Effector CD4-positive, alpha-beta T cell (primary cell): Measurements from ENCODE around the gene PXDN.
"Not testable (repeated sequence)": the region's sequence is repeated elsewhere in the genome, so short reads cannot be mapped to it uniquely, and the experiment has no call there.

ENCODE experiments used
- DNase-seq: peaks from one replicate; pipeline ENCODE4 v3.0.0-alpha.2; 2020

The PXDN gene

DNA sequence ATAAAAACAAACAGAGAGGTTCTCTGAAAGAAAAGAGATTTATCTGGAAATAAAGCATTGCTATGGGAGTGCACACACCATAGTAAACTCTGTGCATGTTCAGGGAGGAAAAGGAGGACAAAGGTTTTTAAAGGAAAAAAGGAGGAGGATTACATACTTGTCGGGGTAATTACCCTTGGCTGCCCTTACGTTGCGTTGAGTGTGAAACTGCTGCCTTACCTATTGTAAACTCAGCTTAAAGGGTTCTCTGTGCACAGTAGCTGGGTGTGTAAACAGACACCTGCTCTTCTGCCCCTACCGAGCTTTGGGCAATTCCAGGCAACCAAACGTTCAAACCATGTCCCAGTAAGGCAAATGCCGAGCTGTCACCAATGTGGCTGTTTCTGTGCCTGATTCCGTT, 29.6 kb upstream of the PXDN start:
- DNase-seq = no peak

DNA sequence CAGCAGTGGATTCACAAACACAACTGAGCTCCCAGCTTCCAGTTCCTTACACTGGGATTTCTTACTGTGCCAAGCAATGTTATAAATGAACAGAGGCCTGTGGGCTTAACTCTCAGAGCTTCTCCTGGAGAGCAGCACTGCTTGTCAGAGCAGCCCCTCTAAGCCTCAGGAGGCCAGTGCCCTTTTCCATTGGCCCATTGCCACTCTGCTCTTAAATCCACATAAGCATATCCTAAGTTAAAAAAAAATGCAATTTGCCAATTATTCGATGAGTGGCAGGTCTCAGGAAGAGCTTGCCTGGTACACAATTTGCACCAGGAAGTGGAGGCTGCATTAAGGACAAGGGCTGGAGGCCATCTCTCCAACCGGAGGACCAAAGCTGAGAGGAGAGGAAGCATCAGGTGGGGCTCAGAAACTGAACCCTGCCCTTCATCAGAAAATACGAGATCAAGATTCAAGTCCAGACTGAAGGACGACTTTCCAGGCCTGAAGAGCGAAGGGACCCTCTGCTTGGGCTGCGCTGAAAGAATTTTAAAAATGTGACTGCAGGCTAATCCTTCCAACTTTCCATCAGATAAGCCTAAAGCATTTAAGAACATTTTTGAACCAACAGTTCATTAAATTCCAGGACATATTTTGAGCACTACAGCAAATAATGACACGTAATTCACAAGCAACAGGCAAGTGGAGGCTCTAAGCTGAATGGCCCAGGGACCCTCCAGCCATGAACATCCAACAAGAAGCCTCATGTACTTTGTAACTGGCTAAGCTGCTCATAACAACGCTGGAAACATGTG, 28.4 kb upstream of the PXDN start:
- DNase-seq = no peak

DNA sequence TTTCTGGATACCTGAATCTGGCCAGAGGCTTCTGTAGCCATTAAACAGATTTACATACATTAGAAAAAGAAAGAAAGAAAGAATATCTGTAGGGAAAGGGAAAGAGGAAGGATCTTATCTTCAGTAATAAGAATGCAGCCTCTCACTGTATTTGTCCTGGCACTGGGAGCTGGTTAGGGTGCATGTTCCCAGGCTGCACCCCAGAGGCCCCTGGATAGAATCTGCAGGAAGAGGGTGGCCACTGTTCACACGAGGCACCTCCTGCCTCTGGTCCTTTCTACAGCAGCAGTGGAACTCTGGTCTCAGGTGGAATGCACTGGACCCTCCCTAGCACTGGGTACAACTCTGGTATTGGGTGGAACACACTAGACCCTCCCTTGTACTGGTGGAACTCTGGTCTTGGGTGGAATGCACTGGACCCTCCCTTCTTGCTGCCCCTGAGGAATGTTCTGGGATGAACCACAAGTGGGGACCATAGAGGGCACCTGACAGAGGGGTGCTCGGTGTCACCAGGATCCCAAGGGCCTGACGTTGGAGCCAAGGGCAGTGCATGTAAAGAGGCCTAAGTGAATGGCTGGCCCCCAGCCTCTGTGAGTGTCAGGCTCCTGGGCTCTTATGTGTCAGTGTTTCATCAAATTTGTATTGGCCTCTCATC, 27.4 kb upstream of the PXDN start:
- DNase-seq = no peak

DNA sequence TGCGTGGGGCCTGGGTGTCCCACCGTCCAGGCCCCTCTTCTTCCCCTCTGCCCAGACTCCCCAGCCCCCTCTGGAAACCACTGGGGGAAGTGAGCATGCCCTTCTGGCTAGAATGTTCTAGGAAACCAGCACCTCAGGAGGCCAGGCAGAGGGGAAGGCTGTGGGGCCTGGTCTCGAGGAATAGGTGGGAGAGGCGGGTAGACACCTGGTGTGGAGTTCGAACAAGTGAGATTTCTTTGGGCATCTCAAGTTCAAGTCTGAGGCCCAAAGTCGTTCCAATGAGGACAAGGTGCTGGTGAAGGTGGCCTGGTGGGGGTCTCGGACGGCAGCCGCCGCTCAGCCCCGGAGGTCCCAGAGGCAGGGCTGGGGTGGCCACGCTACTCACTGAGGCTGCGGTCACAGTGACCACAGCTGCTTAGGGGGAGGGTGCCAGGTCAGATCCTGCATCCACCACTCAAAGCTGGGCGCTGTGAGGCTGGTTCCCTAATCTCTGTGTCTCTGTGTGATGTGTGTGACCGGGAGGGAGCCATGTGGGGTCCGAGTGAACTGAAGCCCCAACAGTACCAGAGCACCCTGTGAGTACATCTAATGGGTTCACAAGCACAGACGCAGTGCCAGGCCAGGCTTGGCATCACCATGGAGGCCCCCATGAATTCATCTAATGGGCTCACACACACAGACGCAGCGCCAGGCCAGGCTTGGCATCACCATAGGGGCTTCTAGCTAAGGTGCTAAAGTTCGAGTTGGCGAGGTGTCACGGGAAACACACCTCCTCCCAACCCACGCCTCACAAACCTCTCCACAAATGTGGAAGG, 26.5 kb upstream of the PXDN start:
- no peak for DNase-seq

DNA sequence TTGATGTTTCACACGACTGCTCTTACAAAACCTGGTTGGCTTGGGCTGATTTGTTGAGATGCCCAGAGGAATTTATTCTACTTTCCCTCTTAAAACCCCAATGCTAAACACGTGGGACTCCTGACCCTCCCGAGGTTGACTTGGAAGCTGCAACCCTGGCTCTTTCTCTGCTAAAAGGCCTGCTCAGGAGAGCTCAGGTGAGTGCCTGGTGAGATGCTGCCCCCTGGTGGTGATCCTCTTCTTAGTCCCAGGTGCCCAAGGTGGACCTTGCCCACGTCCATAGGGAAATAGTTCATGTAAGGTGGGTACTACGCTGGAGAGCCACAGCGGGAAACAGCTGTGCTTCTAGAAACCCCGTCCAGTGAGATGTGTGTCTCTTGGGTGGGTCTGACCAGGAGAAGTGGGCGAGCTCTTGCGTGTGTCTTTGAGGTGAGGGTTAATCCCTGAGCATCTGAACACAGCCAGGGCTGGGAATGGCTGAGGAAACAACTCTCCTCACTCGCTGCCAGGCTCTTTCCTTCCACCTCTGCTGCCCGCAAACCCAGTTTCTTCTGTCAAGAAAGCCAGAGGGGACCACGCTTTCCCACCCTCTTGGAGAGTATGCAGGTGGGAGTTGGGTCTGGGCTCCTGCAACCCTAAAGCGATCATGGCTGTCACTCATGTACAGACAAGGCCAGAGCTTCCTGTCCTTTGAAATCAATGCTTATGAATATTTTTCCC, 25.5 kb upstream of the PXDN start:
- peak; percentile 14 for DNase-seq

DNA sequence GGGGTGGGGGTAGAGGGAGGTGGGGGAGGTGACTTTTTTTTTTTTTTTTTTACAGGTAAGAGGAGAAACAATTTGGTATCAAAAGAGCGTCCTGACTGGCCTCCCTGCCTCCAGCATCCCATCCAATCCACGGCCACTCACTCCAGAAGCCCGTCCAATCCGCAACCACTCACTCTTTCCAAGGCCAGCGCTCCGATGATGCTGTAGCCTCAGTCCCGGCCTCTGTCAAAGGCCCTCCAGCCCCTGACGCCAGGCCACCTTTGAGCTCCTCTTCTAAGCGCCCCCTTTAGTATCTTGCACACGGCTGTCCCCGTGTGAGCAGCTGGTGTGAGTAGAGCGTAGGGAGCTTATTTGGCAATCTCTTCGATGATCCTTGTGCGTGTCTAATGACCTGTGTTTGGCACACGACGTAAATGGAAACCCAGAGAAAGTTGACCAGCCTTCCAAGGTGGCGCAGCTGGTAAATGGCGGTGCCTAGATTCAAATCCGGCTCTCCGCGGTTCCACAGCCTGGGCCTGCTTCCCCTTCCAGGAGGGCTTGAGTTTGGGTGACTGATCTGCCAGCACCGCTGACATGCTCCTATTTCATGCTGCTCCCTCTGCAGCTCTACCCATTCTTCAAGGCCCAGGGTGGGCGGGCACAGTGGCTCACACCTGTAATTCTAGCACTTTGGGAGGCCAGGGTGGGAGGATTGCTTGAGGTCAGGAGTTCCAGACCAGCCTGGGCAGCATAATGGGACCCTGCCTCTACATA, 23.8 kb upstream of the PXDN start:
- DNase-seq = no peak

DNA sequence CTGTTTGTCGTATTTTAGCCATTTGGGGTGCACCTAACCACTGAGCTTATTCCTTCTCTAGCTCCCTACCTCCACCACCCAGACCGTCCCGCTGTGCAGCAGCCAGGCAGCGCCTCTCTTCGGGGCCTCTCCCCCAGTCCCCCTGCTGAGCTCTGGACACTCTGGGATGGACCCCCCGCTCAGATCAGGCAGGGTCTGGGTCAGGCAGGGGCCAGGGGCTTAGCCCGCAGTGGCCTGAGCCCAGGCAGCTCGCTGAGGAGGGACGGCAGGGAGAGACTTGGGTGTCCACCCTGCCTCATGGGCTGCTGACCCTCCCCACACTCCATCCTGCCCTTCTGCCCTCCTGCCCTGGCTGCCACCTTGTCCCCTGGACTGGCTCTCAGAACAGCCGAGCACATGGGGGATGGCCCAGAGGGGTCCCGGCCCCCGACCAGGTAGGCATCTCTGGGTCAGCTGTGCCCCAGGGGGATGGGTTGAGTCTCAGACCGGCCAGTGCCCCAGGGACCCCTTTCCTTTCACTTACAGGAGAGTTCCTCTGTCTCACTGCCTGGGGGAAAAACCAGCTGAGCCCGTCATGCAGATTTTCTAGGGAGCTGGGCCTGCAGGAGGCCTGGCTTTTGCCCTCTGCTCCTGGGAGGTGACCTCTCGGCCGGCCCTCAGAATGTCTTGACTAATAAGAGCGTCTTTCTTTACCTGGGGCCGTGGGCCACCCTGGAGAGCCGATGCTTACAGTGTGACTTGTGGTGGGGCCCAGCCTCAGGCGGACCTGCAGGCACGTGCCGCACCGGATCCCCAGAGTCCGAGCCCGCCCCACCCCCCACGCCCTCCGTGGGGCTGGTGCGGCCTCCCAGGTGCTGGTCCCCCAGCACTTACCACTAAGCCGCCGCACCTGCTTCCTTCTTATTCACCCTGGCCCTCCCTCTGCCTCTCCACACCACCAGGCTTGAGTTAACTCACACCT, 22.8 kb upstream of the PXDN start:
- no peak for DNase-seq

DNA sequence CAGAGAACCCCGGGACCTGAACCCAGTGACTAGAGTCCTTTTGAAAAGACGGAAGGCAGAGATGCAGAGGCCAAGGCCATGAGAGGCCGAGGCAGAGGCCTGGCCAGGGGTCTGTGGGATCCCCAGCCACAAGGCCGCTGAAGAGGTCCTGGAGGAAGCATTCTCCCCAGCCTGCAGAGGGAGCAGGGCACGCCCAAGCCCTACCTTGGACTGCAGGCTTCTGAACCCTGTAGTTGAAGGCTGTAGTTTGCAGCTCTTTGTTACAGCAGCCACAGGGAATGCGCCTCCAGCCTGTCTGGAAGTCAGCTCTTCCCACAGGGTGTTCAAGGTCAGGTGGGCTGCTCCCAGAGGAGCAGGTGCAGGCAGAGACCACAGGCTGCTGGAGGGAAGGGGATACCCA, 22.1 kb upstream of the PXDN start:
- no peak for DNase-seq

DNA sequence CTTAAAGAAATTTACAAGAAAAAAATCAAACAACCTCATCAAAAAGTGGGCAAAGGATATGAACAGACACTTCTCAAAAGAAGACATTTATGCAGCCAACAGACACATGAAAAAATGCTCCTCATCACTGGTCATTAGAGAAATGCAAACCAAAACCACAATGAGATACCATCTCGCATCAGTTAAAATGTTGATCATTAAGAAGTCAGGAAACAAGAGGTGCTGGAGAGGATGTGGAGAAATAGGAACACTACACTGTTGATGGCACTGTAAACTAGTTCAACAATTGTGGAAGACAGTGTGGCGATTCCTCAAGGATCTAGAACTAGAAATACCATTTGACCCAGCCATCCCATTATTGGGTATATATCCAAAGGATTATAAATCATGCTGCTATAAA, 20.9 kb upstream of the PXDN start:
- not testable (repeated sequence) for DNase-seq

DNA sequence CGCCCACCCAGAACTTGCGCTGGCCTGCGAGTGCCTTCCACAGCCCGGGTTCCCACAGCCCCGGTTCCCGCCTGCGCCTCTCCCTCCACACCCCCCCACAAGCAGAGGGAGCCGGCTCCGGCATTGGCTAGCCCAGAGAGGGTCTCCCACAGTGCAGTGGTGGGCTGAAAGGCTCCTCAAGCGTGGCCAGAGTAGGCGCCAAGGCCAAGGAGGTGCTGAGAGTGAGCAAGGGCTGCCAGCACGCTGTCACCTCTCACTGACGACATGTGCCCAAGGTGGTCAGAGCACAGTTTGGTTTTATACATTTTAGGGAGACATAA, 15.3 kb upstream of the PXDN start:
- no peak for DNase-seq

DNA sequence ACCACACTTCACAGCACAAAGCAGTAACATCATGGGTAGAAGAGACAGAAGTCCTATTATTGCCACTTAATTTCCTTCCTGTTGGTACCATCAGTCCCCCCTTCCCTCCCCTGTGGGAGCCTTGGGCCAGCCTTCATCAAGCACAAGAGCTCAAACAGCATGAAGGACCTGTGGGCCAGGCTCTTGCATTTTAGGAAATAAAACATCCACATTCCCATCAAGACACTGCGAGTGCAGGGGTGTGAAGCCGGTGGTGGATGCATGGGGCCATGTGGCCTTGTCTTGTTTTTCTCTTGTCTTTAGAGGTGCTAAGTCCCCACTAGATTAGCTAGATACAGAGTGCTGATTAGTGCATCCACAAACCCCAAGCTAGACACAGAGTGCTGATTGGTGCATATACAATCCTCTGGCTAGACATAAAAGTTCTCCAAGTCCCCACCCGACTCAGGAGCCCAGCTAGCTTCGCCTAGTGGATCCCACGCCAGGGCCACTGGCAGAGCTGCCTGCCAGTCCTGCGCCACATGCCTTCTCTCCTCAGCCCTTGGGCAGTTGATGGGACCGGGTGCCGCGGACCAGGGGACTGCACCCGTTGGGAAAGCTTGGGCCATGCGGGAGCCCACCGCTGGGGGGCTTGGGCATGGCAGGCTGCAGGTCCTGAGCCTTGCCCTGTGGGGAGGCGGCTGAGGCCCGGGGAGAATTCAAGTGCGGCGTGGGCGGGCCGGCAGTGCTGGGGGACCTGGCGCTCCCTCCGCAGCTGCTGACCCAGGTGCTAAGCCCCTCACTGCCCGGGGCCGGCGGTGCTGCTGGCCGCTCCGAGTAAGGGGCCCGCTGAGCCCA, 14.7 kb upstream of the PXDN start:
- DNase-seq = no peak

DNA sequence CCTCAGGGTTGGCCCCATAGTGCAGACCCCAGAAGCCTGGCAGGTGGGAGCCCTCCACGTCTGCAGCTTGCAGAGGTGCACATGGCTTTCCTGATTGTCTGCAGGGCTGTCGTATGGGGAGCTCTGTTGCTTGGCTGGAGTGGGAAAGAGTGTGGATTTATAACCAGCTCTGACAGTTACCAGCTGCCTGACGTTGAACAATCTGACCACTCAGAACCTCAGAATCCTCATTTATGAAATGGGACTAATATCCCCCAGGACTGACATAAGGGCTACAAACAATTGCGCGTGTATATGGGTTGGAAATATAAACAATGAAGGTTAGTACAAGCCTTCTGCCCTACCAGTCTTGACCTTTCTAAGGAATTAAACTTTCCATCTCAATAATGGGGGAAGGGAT, 13.9 kb upstream of the PXDN start:
- DNase-seq = no peak

DNA sequence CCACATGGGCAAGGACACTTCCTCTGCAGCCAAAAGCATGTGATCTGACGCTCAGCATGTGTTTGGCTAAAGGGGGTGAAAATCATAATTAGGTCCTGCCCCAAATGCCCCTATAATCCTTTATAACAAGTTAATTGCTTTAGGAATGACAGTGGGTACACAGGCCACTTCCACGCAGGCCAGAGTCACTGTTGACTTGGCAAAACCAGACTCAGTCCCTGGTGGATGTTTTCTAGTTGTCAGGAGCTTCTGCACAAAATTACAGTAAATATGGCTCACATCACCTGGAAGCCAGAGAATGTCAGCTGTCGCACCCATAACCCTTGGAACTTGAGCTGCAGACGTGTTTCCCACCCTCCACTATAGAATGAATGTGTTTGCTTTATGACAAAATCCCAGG, 13.3 kb upstream of the PXDN start:
- DNase-seq = no peak

DNA sequence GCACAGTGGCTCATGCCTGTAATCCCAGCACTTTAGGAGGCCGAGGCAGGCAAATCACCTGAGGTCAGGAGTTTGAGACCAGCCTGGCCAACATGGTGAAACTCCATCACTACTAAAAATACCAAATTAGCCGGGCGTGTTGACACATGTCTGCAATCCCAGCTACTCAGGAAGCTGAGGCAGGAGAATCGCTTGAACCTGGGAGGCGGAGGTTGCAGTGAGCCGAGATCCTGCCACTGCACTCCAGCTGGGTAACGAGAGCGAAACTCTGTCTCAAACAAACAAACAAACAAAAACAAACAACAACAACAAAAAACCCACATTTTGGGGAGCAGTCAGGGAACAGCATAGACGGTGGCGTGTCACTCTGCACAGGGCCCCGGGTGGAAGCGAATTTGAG, 12.8 kb upstream of the PXDN start:
- not testable (repeated sequence) for DNase-seq

DNA sequence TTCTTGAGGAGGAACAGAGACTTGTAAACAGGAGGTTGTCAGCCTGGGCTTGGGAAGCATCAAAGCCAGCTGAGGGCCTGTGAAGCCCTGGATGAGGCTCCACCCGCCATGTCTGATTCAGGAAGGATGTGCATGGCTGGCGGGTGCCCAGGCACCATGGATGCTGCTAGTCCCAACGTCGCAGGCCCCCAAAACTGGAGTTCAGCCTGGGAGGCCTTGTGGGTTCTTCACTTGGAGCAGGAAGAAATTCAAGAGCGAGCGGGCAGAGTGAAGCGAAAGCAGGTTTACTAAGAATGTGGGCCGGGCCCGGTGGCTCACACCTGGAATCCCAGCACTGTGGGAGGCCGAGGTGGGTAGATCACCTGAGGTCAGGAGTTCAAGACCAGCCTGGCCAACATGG, 12.1 kb upstream of the PXDN start:
- no peak for DNase-seq

DNA sequence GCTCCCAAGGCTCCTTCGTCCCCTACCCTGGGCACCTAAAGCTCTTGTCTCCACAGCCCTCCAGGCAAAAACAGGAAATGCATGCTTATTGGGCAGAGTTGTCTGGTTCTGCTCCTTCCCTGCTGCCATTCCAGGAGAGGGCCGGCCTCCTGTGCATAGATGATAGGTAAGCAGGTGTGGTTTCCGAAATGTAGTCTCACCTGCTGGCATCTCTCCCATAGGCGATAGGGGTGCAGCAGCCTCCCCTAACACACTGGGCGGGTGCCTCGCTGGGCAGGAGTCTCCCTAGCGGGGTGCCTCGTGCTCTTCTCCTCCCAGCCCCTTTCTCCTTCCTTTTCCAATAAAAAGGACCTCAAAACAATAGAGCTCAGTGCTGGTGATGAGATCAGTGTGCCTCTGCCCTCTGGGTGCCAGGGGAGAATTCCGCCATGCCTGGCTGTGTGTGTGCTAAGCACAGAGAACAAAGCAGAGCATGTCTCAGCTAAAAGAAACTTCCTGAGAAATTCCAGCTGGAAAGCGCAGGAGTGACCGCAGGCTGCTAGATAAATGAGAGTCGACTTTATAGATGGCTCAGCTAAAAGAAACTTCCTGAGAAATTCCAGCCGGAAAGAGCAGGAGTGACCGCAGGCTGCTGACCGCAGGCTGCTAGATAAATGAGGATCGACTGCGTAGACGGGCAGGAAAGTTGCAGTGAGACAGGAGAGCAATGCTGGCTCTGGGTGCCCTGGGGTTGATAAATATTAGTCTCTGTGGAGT, 11.3 kb upstream of the PXDN start:
- no peak for DNase-seq

DNA sequence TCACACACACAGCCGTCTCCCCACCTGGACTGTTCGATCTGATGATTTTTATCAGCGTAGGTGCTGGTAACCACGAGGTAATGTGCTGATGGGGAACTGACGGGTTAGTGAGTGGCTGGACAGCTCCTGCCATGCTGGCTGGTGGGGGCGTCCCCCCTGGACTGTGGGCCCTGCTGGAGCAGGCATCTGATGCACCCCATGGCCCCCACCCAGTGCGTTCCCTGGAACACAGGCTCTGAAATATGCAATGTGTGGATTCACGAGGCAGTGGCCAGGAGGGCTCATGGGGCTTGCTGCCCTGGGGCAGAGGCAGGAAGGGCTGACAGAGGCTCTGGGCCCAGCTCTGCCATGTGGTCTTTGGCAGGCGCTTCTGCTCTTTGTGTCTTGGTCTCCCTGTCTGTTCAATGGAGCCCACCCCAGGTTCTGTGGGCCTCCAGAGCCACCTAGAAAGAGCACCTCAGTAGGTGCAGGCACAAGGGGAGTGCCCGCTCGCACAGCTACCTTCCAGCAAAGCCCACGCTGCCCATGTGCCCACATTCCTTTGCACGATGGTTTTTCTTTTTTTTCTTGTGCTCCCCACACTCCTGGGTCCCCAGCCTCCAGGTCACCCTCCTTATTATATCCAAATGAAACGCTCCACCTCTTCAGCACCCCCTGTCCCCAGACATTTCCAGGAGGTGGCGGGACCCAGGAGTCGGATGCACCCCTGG, 10.3 kb upstream of the PXDN start:
- no peak for DNase-seq

DNA sequence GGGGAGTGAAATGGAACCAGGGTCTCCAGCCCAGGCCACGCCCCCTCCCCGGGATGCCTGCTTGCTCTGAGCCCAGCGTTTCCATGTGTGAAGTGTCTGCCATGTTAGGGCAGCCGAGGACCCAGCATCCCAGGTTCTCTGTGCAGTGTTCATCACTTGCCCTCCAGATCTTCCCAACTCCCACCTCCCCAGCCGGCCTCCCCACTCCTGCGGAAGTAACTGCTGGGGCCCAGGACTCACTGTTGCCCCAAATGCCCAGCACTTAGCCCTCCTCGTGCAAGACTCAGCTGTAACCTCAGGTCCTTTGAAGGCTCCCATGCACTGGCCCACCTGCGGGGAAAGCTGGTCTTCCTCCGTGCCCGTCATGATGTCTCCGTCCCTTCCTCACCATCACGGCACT, 9.7 kb upstream of the PXDN start:
- no peak for DNase-seq

DNA sequence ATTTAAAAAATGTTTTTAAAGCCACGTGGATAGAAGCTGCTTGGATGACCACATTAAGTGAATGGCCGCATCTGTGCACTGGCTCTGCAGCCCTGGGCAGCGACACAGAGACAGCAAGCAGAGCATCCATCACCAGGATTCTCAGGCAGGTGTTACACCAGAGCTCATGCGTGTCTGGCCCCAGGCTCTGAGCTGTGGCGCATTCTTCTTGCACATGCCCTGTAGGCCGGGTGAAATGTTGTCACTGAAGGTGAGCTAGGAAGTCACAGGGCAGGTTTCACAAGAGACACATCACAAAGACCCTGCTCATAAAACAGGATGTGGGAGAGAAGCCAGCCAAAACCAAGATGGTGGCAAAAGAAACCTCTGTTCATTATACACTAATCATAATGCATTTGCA, 8.4 kb upstream of the PXDN start:
- no peak for DNase-seq
